Left ventricle myocardium inferior (tissue), 1 donor: ENCODE measurements around the gene MGME1. TPM values are rescaled to one million over a fixed set of nuclear protein-coding genes. Genes with fewer than 3 reads are reported as not detected.

Source experiments
- DNase-seq: peaks from one replicate; pipeline ENCODE4 v3.0.0-alpha.2; 2020
- H3K27ac ChIP-seq: fragments of 200-600 bp; replicated peaks from 2 replicates; pipeline ENCODE4 v1.8.0; 2021
- H3K27me3 ChIP-seq: fragments of 200-600 bp; 2 replicates; pipeline ENCODE4 v1.8.0; 2021; ENCODE audit warnings: low read depth
- H3K36me3 ChIP-seq: fragments of 200-600 bp; 2 replicates; pipeline ENCODE4 v1.8.0; 2021
- H3K4me1 ChIP-seq: fragments of 200-600 bp; 2 replicates; pipeline ENCODE4 v1.8.0; 2021
- H3K4me3 ChIP-seq: fragments of 200-600 bp; 2 replicates; pipeline ENCODE4 v1.8.0; 2021; ENCODE audit warnings: mild to moderate bottlenecking, moderate library complexity
- H3K9me3 ChIP-seq: fragments of 200-600 bp; replicated peaks from 2 replicates; pipeline ENCODE4 v1.8.0; 2021
- CTCF ChIP-seq: fragments of 200-600 bp; IDR thresholded peaks from 2 replicates; pipeline ENCODE4 v1.8.0; 2021; ENCODE audit warnings: antibody characterized with exemption, mild to moderate bottlenecking, borderline replicate concordance
- intact Hi-C: fragments of 100-400 bp; cut with micrococcal nuclease; formaldehyde crosslinking; loops from one replicate; pipeline ENCODE4 v1.11.0; 2022
- total RNA-seq: library from RNA; stranded (reverse); fragmentation: NEBNext Ultra II Directional; extraction: Animal tissue kit (Norgen Biotek cat#: 25700); gene quantifications from one replicate; pipeline ENCODE4 v1.2.1, GENCODE V29; 2021
- donor health status: DM: no; HTN: yes; CAD: no; lungs with severe emphysema.

The MGME1 gene
- total RNA-seq, 1 donor from 2014 or later, result 13.6 TPM

GRCh38 chr20:17936761-17937732, 31.8 kb upstream of the MGME1 start:
- no peak overlapping the region for H3K4me3 ChIP-seq
- H3K27ac ChIP-seq, result peak overlapping the region; percentile 71
- H3K9me3 ChIP-seq, result peaks cover under 1% of the 10 kb centered on the region
- TF ChIP-seq CTCF, result no peak
- peaks cover 39% of the 10 kb centered on the region for H3K4me1 ChIP-seq
- no peaks in the 10 kb centered on the region for H3K27me3 ChIP-seq
- peaks cover 17% of the 10 kb centered on the region for H3K36me3 ChIP-seq
- intact Hi-C loops, result no loop called here
- peak; percentile 76 for DNase-seq

GRCh38 chr20:17938871-17939619, 29.8 kb upstream of the MGME1 start:
- H3K36me3 ChIP-seq, result peaks cover 37% of the 10 kb centered on the region
- H3K4me1 ChIP-seq, result peaks cover 39% of the 10 kb centered on the region
- no peaks in the 10 kb centered on the region for H3K27me3 ChIP-seq
- intact Hi-C loops, result no loop called here
- peak; percentile 88 for TF ChIP-seq CTCF
- DNase-seq, result peak; percentile 60
- no peak overlapping the region for H3K27ac ChIP-seq
- H3K9me3 ChIP-seq, result no peaks in the 10 kb centered on the region
- H3K4me3 ChIP-seq, result no peak overlapping the region

- no peak for DNase-seq
- Histone ChIP-seq H3K27ac (no peak overlapping the region), H3K9me3 (no peaks in the 10 kb centered on the region), H3K4me3 (no peak overlapping the region), H3K27me3 (no peaks in the 10 kb centered on the region), H3K36me3 (peaks cover 43% of the 10 kb centered on the region), H3K4me1 (peaks cover 39% of the 10 kb centered on the region)
- intact Hi-C loops, result no loop called here
- no peak for TF ChIP-seq CTCF
Measured at GRCh38 chr20:17939622-17940223, 29.1 kb upstream of the MGME1 start.

- intact Hi-C loops, result no loop called here
- Histone ChIP-seq H3K27me3 (no peaks in the 10 kb centered on the region), H3K27ac (no peak overlapping the region), H3K9me3 (no peaks in the 10 kb centered on the region), H3K4me3 (no peak overlapping the region), H3K36me3 (peaks cover 50% of the 10 kb centered on the region), H3K4me1 (peaks cover 39% of the 10 kb centered on the region)
- TF ChIP-seq CTCF, result no peak
- DNase-seq, result no peak
Measured at GRCh38 chr20:17940224-17940971, 28.4 kb upstream of the MGME1 start.
